Inflammatory macrophage (primary cell): ENCODE results near the gene MLLT10.

ENCODE experiments used
- DNase-seq, 2 donors: peaks; one replicate each; pipeline ENCODE4 v3.0.0-alpha.2; 2020 to 2022

The MLLT10 gene

GRCh38 chr10:21650353-21650752 is 116.3 kb downstream of the MLLT10 start:
- no peak for DNase-seq

GRCh38 chr10:21655236-21655635 is 121.2 kb downstream of the MLLT10 start:
- no peak for DNase-seq

- no peak for DNase-seq
These were observed 121.7 kb downstream of the MLLT10 start for GRCh38 chr10:21655687-21656086.

GRCh38 chr10:21661087-21661486 is 127.1 kb downstream of the MLLT10 start:
- DNase-seq = no peak

- DNase-seq = no peak
These were observed 127.9 kb downstream of the MLLT10 start for GRCh38 chr10:21661935-21662334.

- DNase-seq = no peak
These were observed 128.6 kb downstream of the MLLT10 start for GRCh38 chr10:21662635-21663034.

- no peak for DNase-seq
These were observed 134.8 kb downstream of the MLLT10 start for GRCh38 chr10:21668831-21669230.

GRCh38 chr10:21670391-21670790 is 136.4 kb downstream of the MLLT10 start:
- peak in 1 of 2 donors; percentile 6 for DNase-seq

- no peak for DNase-seq
These were observed 139.6 kb downstream of the MLLT10 start for GRCh38 chr10:21673668-21674067.

GRCh38 chr10:21675157-21675796 is 141.2 kb downstream of the MLLT10 start:
- peak; percentile 42 to 48 for DNase-seq

GRCh38 chr10:21677551-21677950 is 143.5 kb downstream of the MLLT10 start:
- no peak for DNase-seq

GRCh38 chr10:21681156-21681555 is 147.1 kb downstream of the MLLT10 start:
- no peak for DNase-seq

- DNase-seq = no peak
These were observed 153.4 kb downstream of the MLLT10 start for GRCh38 chr10:21687266-21688008.

GRCh38 chr10:21688009-21688332 is 153.9 kb downstream of the MLLT10 start:
- DNase-seq = no peak

- DNase-seq = no peak
These were observed 154.8 kb downstream of the MLLT10 start for GRCh38 chr10:21688870-21689269.

GRCh38 chr10:21689881-21690280 is 155.8 kb downstream of the MLLT10 start:
- no peak for DNase-seq

GRCh38 chr10:21692916-21693315 is 158.9 kb downstream of the MLLT10 start:
- no peak for DNase-seq

- DNase-seq = no peak
These were observed 159.4 kb downstream of the MLLT10 start for GRCh38 chr10:21693418-21693817.

GRCh38 chr10:21694631-21695030 is 160.6 kb downstream of the MLLT10 start:
- DNase-seq = no peak

GRCh38 chr10:21696302-21696701 is 162.3 kb downstream of the MLLT10 start:
- no peak for DNase-seq

GRCh38 chr10:21699575-21699974 is 165.5 kb downstream of the MLLT10 start:
- DNase-seq = no peak

GRCh38 chr10:21700474-21700873 is 166.4 kb downstream of the MLLT10 start:
- no peak for DNase-seq

- DNase-seq = no peak
These were observed 168.6 kb downstream of the MLLT10 start for GRCh38 chr10:21702633-21703111.

- no peak for DNase-seq
These were observed 171.3 kb downstream of the MLLT10 start for GRCh38 chr10:21705142-21705827.
